GM13976 (cell line): ENCODE measurements around the gene PCGF1.

Source experiments
- DNase-seq: peaks from one replicate; pipeline ENCODE4 v3.0.0; 2012; ENCODE audit warnings: low spot score
- CTCF ChIP-seq: IDR thresholded peaks from 2 replicates; pipeline ENCODE4 v1.5.1; 2012; ENCODE audit warnings: borderline replicate concordance, mild to moderate bottlenecking; ENCODE audit not compliant: insufficient read depth; ENCODE audit errors: extremely low read depth, missing control alignments, control extremely low read depth
- in situ Hi-C: fragments of 300-500 bp; cut with MboI; formaldehyde crosslinking; loops from one replicate; pipeline ENCODE4 v1.12.0; 2022; ENCODE audit warnings: low sequenced_read_pairs, mixed read lengths, inconsistent platforms; ENCODE audit not compliant: unreplicated experiment

The PCGF1 gene

DNA sequence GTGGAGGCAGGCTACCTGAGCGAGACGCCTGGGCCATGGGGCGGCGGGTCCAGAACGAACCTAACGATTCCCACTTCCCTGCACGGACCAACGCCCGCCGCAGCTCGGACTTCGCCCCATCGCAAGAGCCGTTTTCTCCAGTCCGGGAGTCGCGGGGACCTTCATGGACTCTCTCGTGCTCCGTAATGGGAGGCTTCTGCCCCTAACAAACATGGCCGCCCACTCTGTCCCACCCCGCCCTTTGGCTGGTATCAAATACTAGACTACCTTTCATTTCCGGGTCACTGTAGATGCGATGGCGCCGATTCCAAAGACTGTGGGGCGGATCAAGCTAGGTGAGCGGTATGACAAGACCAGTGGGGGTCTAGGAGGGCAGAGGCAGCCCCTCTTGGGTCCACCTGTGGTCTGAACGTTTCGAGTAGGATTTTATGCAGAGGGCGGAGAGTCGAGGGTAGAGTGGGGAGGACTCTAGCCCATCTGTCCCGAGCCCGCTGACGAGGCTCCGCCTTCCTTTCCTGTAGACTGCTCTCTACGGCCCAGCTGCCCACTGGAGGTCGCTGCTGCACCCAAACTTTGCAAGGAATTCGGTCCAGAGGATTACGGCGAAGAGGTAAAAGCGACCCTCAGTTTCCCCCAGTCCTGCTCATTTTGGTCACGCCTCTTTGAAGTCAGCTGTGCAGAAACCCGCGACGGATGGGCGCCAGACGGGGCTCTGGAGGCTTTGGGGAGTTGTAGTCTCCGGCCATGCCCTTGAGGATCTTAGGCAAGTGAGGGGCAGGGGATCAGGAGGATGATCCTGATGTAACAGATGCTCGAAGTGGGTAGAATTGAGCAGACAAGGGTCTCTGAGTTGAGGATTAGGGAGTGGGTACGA is 24.5 kb downstream of the PCGF1 start, which contains the start of the genes CCDC142 and TTC31:
CCDC142 (minus strand) TSS at position 198 of the 874 bp plus-strand sequence; CDS start at position 37, 161 bp downstream.
TTC31 (plus strand) TSS at position 281 of the 874 bp plus-strand sequence; CDS start at position 296, 15 bp downstream.
- in situ Hi-C loops = loop anchor here (10.0 to 25.0 kb wide), 2 partner anchors 112 to 379 kb away; no protein-coding TSS in a partner anchor
- peak; percentile 95 for TF ChIP-seq CTCF
- DNase-seq = peak; percentile 94

GRCh38 chr2:74481961-74482800 is 25.3 kb downstream of the PCGF1 start:
- no peak for TF ChIP-seq CTCF
- peak; percentile 73 for DNase-seq
- in situ Hi-C loops = loop anchor here (10.0 to 25.0 kb wide), 2 partner anchors 113 to 380 kb away; no protein-coding TSS in a partner anchor

DNA sequence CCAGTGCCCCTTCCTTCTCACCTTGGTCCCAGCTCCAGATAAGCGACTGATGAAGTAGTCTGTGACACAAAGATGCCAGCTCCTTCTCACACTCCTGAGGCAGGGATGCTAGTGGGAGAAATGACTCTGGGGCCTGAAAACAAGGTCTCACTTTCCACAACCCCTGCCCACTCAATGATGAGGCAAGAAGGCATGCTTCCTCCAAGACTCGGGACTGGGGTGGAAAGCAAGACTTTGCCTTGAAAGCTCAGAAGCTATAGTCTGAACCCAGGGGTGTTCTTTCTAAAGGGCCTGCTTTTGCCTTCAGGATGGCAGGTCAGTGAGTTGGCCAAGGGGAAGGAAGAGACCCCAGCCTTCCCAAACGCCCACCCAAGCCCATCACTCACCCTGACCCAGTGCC is 26.1 kb downstream of the PCGF1 start:
- no peak for TF ChIP-seq CTCF
- in situ Hi-C loops = loop anchor here (10.0 to 25.0 kb wide), 2 partner anchors 113 to 381 kb away; no protein-coding TSS in a partner anchor
- no peak for DNase-seq

- in situ Hi-C loops = loop anchor here (25.0 kb wide), 1 partner anchor 387 kb away; no protein-coding TSS in a partner anchor
- peak; percentile 28 for TF ChIP-seq CTCF
- peak; percentile 11 for DNase-seq
Measured at GRCh38 chr2:74474899-74475298, 32.6 kb downstream of the PCGF1 start.

GRCh38 chr2:74474481-74474880 is 33.0 kb downstream of the PCGF1 start:
- DNase-seq = peak; percentile 8
- TF ChIP-seq CTCF = no peak
- in situ Hi-C loops = no loop called here

GRCh38 chr2:74472945-74473258 is 34.6 kb downstream of the PCGF1 start:
- in situ Hi-C loops = no loop called here
- TF ChIP-seq CTCF = no peak
- peak; percentile 24 for DNase-seq
